ENCODE data around the gene ZRANB2.

GRCh38 chr1:71071720-71072119, 9.1 kb downstream of the ZRANB2 start:
- TF ChIP-seq, protein P1, sequence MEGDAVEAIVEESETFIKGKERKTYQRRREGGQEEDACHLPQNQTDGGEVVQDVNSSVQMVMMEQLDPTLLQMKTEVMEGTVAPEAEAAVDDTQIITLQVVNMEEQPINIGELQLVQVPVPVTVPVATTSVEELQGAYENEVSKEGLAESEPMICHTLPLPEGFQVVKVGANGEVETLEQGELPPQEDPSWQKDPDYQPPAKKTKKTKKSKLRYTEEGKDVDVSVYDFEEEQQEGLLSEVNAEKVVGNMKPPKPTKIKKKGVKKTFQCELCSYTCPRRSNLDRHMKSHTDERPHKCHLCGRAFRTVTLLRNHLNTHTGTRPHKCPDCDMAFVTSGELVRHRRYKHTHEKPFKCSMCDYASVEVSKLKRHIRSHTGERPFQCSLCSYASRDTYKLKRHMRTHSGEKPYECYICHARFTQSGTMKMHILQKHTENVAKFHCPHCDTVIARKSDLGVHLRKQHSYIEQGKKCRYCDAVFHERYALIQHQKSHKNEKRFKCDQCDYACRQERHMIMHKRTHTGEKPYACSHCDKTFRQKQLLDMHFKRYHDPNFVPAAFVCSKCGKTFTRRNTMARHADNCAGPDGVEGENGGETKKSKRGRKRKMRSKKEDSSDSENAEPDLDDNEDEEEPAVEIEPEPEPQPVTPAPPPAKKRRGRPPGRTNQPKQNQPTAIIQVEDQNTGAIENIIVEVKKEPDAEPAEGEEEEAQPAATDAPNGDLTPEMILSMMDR (optimal IDR thresholded peaks at IDR 0.05 in 1 of 3, IDR thresholded peaks at IDR 0.05 in 1 of 3, conservative IDR thresholded peaks at IDR 0.05 in 1 of 3; ENCODE audit: extremely low read depth in 1 of 3, insufficient read depth in 2 of 3, low read length in 3 of 3) = no peak
- TF ChIP-seq EZH2 (IDR thresholded peaks at IDR 0.05; ENCODE audit: low read length) = no peak
